GM19238 (cell line): ENCODE results near the gene HTR3B.
"Not testable (repeated sequence)": the region's sequence is repeated elsewhere in the genome, so short reads cannot be mapped to it uniquely, and the experiment has no call there.

ENCODE experiments used
- DNase-seq: peaks from one replicate; pipeline ENCODE4 v3.0.0; 2011; ENCODE audit warnings: low spot score; ENCODE audit not compliant: insufficient read length

The HTR3B gene

DNA sequence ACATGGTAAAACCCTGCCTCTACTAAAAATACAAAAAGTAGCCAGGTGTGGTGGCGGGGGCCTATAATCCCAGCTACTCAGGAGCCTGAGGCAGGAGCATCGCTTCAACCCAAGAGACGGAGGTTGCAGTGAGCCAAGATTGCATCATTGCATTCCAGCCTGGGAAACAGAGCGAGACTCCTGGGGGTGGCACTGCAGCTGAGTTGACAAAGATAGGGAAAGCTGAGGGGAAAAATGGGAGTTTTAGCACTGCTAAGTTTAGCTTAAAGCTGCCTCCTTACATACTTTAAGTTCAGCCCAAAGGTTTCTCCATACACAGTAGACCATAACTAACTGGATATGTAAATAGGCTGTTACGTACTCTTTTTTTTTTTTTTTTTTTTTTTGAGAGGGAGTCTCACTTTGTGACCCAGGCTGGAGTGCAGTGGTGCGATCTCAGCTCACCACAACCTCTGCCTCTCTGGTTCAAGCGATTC lies 20.2 kb upstream of the HTR3B start:
- no peak for DNase-seq

GRCh38 chr11:113885897-113886296 lies 18.7 kb upstream of the HTR3B start:
- DNase-seq, result no peak

DNA sequence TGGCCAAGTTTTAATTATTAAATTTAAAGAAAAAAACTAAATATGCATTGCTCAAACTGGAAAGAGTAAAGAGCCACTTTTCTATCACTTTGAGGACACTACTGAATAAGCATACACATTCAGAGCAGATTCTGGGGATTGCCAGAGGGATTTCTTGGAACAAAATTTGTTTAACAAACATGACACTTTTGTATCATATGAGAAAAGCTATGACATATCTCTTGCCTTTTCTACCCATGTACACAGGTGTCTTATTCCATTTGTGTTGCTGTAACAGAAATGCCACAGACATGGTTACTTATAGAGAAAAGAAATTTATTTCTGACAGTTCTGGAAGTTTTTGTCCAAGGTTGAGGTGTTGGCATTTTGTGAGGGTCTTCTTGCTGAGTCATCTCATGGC lies 15.7 kb upstream of the HTR3B start:
- DNase-seq, result no peak

DNA sequence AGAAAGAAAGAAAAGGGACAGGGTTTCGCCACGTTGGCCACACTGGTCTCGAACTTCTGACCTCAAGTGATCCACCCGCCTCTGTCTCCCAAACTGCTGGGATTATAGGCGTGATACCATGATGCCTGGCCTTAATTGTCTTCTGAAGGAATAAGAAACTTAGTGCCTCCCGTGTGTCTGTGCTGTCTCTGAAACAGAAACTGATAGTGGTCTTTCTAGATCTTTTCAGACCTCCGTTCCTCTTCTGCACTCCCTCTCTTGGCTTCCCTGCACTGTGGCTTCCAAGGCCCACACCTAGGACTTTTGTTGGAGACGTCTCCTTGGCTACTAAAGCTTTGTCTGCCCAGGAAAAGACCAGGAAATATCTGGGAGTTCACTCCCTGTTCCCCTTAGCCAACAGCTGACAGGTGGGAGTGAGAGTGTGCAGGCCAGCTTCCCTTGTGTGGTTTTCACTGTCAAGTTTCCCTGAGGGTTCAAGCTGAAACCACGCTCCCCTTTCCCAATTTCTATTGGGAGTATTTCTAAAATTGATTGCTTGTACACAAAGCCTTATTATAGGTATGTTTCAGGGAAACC lies 10.1 kb upstream of the HTR3B start:
- DNase-seq, result peak; percentile 18

DNA sequence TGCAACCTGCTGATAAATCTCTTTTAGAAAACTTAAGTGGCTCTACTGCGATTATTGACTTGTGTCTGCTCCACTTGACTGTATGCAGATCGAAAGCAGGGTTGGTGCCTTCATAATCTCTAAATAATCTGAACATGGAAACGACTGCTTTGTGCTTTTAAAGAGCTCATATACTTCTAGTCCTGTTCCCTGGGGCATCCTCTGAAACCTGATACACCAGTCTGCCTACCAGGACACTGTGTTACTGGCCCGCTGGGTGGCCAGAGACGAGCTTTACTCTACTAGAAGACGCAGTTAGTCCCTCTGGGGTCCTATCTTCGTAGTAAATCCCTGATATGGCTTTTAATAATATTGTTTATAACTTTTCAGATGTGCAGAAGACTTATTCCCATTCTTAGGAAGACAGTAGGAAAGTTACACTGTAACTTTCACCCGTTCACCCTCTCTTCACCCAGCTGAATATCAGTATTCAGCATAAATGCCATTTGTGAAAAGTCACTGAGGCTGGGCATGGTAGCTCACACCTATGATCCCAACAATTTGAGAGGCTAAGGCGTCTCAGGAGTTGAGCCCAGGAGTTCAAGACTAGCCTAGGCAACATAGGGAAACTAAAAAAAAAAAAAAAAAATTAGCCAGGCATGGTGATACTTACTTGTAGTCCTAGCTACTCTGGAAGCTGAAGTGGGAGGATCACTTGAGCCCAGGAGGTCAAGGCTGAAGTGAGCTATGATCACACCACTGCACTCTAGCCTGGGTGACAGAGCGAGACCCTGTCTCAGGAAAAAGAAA lies 9.0 kb upstream of the HTR3B start:
- no peak for DNase-seq

DNA sequence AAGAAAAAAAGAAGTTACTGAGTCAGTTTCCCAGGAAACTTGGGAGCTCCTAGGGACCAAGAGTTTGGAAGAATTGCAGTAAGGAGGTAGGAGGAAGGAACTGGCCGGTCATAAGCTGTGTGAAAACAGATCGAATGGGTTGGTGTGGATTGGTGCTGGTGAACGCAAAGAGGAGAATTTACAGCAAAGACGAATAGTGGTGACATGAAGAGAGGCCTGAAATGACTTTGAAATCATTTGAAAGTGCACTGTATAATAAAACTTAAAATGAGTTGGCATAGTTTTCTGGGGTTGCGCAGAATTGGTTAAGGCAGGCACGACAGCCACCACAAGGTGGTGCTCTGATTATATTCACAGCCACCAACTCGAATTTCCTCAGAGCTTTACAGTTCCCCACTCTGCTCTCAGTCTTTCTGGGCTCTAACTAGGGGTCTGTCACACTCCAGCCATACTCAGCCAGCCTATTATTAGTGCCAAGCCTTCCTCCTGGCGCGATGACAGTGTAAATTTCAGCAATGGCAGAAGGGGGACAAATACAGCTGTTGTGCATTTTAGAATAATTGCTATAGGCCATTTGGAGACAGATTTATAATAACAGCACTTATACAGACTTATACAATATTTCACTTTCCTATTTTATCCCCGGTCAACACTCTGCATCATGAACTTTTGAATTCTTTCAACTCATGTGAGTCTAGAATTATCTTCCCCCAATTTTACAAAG lies 8.3 kb upstream of the HTR3B start:
- DNase-seq, result peak; percentile 16

- no peak for DNase-seq
Measured at GRCh38 chr11:113901141-113901540, 3.5 kb upstream of the HTR3B start.

- no peak for DNase-seq
Measured at GRCh38 chr11:113906038-113906437, 1.4 kb downstream of the HTR3B start.

GRCh38 chr11:113906516-113906915 lies 1.9 kb downstream of the HTR3B start:
- DNase-seq, result no peak

DNA sequence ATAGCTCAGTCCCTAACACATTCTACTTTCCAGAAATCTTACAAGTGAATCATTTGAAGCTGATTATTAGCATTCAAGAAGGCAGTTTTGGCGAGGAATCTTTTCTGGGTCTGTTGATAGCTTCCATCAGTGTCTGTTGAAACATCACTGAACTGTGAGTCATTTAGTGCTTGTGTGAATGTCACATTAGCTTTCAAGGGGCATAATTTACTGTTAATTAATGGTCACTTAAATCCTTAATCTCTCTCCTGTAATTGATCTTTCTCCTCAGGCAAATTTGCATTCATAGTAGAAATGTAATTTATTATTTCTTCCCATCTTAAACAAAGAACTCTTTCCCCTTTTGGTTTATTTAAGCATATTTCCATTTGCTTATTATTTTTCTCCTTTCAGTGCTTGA lies 2.6 kb downstream of the HTR3B start:
- no peak for DNase-seq

GRCh38 chr11:113907681-113908080 lies 3.1 kb downstream of the HTR3B start:
- DNase-seq, result no peak

- DNase-seq, result no peak
Measured at GRCh38 chr11:113908098-113908497, 3.5 kb downstream of the HTR3B start.

- not testable (repeated sequence) for DNase-seq
Measured at GRCh38 chr11:113911491-113911890, 6.9 kb downstream of the HTR3B start.

DNA sequence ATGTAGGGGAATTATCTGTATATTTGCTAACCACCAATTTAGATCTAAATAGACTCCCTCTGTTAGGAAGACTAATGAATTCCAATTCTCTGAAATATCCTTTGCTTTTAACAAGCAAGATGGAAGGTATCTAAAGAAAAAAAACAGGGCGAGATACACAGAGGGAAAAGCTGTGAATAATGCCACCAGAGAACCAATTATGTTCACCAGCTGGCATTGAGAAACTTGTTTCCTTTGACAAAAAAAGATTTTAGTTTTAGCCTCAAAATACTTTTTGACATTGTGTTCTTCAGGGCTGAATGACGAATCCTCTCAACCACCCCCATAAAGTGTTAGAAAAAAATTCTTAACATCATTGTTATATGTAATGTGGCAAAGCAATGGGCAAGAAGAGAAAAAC lies 19.0 kb downstream of the HTR3B start:
- DNase-seq, result no peak

GRCh38 chr11:113926273-113927197 lies 21.9 kb downstream of the HTR3B start:
- no peak for DNase-seq

GRCh38 chr11:113928311-113928710 lies 23.7 kb downstream of the HTR3B start:
- no peak for DNase-seq

DNA sequence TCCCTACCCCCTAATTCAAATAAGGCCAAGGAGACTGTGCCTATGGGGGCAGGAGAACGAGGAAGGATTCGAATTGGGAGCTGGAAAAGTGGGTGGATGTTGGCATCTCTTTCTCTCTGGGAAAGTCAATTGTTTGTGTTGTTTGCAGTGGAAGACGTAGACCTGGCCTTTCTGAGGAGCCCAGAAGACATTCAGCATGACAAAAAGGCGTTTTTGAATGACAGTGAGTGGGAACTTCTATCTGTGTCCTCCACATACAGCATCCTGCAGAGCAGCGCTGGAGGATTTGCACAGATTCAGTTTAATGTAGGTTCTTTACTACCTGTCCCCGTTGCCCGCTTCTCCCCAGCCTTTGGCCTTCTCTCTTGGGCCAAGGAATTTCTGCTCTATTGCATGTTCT lies 28.2 kb downstream of the HTR3B start:
- DNase-seq, result no peak

DNA sequence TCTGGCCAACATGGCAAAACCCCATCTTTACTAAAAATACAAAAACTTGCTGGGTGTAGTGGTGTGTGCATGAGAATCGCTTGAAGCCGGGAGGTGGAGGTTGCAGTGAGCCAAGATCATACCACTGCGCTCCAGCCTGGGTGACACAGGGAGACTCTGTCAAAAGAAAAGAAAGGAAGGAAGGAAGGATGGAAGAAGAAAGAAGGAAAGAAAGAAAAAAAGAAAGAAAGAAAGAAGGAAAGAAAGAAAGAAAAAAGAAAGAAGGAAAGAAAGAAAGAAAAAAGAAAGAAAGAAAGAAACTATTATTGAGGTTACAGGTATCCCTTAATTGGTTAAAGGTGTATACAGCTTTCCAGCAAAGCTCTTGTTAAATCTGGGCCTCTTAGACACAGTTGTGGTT lies 29.6 kb downstream of the HTR3B start:
- not testable (repeated sequence) for DNase-seq

DNA sequence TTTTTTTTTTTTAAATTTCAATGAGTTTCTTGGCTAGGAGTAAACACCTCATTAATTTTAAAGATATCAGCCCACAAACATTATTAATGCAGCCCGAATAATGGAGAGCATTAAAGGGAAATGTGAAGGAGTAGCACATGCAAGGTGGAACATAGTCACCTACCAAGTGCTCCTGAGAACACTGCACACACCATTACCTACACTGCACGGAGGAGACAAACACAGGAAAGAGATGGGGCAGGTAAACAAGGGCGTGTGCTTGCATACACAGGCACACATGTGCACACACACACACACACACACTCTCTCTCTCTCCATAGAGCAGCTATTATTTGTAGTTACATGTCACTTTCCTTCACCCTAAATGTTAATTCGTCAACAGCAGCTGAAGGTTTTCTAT lies 30.2 kb downstream of the HTR3B start:
- no peak for DNase-seq

- no peak for DNase-seq
Measured at GRCh38 chr11:113935858-113936257, 31.3 kb downstream of the HTR3B start.

GRCh38 chr11:113937918-113938317 lies 33.3 kb downstream of the HTR3B start:
- no peak for DNase-seq
